Cerebellar nuclear complex (tissue), 1 donor: ENCODE data around the gene LPCAT4.
"Not testable (repeated sequence)": the region's sequence is repeated elsewhere in the genome, so short reads cannot be mapped to it uniquely, and the experiment has no call there.

ENCODE experiments used
- DNase-seq, 2 experiments: peaks; one replicate each; lab custom pipeline; 2025; lab: John Stamatoyannopoulos, UW

Gene LPCAT4

DNA sequence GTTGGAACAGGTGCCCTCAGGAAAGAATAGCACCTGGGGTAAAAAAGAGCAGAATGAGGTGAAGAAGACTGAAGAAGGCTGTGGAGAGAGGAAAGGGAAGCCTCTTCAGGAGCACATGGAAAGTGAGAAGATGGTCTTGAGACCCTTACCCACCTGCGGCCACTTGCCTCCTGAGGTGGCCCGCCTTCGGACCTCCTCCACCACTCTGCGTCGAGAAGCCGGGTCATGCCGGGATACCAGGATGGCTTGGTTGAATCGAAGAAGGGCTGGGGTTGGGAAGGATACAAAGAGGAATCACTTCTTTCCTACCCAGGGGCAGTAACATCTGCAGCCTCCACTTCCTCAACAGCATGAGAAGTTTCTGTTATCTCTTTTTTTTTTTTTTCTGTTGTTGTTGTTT is 3.0 kb downstream of the LPCAT4 start:
- DNase-seq = no peak

DNA sequence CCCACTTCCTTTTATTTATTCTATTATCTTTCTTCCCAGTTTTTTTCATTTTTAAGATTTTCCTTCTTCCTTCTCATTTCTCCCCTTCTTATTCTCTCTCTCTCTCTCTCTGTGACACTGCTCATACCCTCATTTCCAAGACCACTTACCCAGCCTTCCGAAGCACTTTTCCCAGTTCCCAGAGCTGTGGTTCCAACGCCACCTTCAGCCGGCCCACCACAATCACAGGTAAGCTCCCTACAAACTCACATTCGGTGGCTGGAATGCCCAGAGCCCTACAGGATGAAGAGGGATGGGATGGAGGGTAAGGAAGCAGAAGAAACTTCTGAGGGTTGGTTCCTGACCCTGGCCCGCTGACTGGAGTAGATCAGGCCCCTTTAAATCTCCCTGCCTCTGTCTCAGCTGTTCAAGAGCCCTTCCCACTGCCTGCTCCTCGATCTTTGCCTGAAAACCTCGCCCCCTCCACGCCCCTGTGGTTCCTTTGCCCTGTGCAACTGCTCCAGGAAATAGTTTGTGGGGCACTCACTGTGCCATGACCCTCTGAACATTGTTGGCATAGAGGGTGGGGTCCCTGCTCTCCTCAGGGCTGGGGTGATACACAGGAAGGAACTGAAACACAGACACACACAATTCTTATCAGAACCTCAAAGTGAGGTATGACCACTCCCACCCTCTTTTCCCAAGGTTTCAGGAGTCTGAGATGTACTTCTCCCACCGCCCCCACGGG is 4.8 kb downstream of the LPCAT4 start:
- no peak for DNase-seq

DNA sequence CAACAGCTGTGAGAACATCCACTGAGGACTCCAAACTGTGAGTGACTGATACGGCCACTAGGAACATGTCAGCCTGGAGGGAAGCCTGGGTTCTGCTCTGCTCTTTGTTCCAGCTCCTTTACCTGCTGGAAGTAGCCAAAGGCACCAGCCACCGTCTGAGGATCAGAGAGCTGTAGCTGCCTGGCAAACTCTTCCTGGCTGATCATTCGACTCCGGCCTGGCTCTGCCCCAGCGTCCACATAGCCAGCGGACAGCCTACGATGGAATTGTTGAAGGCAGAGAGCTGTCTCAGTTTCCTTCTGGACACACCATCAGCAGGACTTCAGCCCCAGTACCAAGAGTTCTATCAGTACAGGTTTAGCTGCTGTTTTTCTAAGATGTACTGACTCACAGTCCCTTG is 5.7 kb downstream of the LPCAT4 start:
- no peak for DNase-seq

DNA sequence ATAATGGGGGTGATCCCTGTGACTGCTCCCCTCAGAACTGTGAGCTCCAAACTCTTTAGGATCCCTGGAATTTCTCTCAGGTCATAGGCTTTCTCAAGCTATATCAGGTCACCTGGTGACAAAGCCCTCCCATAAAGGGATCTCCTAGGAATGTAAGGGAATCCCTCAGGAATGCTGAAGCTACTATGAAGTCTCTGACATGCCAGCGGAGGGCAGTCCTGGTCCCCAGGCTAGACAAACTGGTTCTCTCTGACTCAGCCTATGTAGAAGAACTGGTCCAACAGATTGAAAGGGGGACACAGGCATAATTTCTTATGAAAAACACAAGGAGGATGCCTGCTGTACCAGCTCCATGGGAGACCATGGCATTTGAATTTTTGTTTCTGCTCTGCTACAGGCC is 6.7 kb downstream of the LPCAT4 start:
- DNase-seq = no peak

DNA sequence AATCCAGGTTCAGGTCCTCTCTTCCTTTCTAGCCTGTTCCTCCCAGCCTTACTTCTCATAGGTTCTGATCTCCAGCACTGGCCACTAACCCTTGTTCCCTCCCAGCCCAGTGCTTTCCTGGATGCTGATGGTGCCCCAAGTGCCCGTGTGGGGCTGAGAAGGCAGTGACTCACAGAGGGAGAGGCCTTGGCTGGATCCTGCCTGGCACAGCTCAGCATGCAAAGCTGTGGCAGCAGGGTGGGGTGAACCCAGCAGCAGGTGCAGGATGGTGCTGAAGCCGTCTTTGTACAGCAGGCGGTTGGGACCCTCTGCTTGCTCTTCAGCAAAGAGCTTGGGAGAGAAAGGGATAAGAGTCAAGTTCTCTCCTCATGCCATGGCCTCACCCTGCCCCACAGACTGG is 7.6 kb downstream of the LPCAT4 start:
- DNase-seq = no peak

DNA sequence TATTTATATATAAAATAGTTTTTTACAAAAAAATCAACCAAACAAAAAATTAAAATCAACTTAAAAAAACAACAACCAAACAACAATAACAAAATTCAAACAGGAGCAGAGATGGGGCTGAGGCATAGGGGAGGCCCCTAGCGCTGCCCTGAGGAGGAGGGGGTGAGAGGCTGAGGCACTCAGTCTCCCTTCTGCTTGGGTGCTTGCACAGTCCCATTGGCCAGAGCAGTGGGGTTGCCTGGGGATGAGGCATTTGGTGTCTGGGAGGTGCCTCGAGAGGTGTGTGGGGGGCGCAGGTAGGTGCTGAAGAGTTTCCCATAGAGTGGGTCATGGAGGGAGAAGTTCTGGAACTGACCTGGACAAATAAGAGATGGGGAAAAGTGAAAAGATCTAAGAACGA is 8.0 kb downstream of the LPCAT4 start:
- no peak for DNase-seq

DNA sequence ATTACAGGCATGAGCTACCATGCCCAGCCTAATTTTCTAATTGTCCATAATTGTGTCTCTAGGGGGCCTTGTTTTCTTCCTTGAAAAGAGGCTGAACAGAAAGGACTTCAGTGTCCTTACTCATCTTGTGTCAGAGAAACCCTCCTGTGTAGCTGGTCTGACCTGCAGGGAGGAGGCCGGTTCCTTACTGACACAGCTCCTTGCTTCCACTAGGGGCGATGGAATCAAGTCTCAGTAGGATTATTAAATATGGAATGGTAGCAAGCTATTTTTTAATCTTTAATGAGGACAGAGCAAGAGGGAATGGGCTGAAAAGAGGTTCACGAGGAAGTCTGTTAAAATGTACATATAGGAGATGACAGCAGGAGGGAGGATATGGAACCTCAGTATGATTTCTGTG is 8.6 kb downstream of the LPCAT4 start:
- DNase-seq = no peak

DNA sequence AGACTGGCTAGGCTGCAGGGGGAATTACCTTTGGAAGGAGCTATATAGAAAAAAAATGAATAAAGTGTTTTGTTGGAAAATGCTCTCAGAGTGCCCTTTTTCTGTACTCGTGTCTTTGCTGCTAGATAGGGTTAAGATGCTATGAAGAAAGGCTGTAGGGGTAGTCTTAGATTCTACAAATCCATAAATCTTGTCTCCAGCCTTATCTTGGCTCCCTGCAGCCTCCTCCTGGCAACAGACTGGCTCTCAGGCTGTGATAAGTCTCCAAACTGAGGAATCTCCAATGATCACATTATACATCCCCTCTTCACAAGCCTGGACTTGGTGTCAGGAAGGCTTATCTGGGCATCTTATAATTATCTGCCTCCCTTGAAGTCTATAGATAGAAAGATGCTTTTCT is 9.3 kb downstream of the LPCAT4 start:
- no peak for DNase-seq

DNA sequence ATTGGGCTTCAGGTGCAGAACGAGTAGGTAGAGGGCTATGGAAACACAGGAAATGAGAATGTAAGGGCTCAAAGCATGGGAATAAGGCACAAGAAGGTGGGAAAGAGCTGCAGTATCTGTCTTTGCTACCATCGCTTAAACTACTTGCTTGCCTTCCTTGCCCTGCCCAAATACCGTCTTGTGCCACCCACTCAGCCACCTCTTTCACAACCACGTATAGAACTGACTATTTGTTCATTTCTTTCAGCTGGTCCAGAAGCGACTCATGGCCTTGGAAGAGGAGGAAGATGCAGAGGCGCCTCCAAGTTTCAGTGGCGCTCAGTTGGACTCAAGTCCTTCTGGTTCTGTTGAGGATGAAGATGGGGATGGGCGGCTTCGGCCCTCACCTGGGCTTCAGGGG is 11.8 kb downstream of the LPCAT4 start:
- DNase-seq = no peak

DNA sequence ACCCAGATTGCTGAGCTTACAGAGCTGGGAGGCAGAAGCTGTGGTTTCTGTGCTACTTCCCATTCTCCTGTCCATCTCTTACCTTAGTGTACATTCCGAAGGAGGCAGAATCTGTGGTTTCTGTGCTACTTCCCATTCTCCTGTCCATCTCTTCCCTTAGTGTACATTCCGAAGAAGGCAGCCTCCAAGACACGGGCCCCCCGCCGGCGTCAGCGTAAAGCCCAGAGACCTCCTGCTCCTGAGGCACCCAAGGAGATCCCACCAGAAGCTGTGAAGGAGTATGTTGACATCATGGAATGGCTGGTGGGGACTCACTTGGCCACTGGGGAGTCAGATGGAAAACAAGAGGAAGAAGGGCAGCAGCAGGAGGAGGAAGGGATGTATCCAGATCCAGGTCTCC is 12.7 kb downstream of the LPCAT4 start:
- DNase-seq = no peak

DNA sequence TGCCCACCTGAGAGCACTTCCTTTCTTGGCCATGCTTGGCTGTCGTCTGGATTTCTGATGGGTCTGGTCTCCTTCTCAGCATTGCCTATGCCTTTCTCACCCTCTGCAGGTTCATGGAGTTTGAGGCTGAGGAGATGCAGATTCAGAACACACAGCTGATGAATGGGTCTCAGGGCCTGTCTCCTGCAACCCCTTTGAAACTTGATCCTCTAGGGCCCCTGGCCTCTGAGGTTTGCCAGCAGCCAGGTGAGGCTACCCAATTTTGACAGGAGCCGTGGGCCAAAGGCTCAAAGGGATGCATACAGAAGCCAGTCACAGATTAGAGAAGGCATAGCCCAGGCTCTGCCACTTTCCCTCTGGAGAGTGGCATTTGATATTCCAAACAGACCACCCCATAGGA is 13.4 kb downstream of the LPCAT4 start:
- no peak for DNase-seq

DNA sequence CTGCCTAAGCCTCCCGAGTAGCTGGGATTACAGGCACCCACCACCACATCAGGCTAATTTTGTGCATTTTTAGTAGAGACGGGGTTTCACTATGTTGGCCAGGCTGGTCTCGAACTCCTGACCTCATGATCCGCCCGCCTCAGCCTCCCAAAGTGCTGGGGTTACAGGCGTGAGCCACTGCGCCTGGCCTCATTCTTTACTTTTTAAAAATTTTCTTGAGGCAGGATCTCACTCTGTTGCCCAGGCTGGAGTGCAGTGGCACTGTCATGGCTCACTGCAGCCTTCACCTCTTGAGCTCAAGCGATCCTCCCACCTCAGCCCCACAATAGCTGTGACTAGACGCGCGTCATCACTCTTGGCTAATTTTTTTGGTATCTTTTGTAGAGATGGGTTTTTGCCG is 14.0 kb downstream of the LPCAT4 start:
- not testable (repeated sequence) for DNase-seq

DNA sequence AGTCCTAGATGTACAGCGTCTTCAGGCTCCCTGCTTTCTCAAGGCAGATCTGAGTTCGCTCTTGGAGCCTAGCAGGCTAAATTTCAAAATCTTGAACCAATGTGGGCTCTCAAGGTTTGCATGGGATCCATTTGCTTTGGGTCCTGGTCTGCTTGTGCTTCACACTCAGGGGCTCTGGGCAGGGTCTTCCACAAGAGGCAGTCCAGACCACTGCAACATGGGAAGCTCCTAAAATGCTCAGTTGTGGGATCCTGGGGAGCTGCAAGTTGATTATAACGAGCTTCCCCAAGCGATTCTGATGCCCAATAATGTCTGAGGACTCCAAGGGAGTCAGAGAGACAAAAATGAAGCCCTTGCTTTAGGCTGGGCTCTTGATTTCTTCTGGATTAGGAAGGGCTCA is 17.2 kb downstream of the LPCAT4 start:
- DNase-seq = no peak

DNA sequence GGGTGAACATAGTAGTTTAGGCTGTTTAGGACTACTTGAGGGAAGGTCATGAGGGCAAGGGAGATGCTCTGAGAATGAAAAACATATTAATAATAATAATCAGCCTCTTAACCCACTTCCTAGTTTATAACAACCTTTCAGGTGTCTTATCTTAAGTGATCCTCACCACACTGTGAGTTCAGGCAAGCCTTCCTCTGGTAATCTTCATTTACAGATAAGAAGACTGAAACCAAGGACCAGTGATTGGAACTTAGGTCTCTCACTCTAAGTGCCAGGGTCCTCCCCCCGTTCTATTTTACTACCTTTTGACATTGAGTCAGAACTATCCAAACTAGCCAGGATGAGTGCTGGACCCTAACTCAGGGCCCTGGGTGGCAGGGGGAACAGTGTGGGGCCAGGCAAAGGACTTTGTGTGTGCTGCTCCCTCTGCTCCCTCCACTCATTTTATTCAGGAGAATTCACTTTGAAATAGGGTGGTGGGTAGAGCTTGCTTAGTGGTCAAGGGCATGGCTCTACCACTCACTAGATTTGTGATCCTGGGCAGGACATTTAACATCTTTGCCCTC is 18.2 kb downstream of the LPCAT4 start:
- DNase-seq = no peak

DNA sequence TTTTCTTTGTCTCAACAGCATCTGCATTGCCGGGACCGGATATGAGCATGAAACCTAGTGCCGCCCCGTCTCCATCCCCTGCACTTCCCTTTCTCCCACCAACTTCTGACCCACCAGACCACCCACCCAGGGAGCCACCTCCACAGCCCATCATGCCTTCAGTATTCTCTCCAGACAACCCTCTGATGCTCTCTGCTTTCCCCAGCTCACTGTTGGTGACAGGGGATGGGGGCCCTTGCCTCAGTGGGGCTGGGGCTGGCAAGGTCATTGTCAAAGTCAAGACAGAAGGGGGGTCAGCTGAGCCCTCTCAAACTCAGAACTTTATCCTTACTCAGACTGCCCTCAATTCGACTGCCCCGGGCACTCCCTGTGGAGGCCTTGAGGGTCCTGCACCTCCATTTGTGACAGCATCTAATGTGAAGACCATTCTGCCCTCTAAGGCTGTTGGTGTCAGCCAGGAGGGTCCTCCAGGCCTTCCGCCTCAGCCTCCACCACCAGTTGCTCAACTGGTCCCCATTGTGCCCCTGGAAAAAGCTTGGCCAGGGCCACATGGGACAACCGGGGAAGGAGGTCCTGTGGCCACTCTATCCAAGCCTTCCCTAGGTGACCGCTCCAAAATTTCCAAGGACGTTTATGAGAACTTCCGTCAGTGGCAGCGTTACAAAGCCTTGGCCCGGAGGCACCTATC is 18.9 kb downstream of the LPCAT4 start:
- no peak for DNase-seq

DNA sequence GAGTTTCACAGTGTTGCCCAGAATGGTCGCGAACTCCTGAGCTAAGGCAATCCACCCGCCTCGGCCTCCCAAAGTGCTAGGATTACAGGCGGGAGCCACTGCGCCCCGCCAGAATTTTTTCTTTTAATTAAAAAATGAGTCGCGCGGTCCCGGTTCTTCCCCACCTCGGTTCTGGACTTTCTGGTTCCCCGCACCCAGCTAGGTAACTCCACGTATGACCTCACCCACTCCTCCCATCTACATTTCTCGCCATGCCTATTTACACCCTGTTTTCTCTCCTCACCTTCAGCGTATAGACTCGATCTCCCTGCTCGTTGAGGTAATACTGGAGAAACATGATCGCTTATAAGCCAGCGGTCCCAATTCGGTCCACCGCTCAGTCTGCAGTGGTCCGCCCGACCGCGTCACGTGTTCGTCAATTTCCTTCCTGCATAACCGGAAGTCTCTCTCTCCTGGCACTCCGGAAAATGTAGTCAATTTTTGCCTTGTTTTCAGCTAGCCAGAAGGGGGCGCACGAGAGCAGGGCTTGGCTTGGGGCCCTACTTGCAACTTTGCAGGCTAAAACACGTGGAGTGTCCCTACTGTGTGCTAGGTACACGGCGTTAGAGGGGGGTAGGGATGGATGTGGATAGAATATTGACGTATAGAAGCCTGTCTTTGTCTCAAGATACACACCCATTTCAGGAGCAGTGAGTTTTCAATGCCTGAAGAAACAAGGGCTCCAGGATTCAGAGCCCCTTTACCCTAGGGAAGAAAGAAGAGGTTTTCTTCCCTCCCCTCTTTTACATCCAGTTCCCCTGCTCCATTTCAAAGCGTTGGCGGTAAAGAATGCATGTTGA is 24.0 kb downstream of the LPCAT4 start, which contains the start of the genes NOP10 and NUTM1:
Gene NOP10 (minus strand): TSS at position 400 of the 839 bp plus-strand sequence. CDS start 63 bp downstream, at position 337.
Gene NUTM1 (plus strand): TSS at position 579 of the 839 bp plus-strand sequence. CDS start 382 bp downstream, outside the sequence.
- DNase-seq = peak in 1 of 2 experiments; percentile 79

DNA sequence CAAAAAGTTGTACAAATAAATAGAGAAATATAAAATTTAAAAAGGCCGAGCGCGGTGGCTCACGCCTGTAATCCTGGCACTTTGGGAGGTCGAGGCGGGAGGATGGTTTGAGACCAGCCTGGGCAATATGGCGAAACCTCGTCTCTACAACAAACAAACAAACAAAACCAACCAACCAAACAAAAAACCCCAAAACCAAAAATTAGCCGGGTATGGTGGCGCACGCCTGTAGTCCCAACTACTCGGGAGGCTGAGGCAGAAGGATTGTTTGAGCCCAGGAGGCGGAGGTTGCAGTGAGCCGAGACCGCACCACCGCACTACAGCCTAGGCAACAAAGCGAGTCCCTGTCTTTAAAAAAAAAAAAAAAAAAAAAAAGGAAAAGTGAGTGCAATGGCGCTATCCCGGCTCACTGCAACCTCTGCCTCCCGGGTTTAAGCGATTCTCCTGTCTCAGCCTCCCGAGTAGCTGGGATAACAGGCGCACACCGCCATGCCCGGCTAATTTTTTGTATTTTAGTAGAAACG is 24.7 kb downstream of the LPCAT4 start:
- not testable (repeated sequence) for DNase-seq

DNA sequence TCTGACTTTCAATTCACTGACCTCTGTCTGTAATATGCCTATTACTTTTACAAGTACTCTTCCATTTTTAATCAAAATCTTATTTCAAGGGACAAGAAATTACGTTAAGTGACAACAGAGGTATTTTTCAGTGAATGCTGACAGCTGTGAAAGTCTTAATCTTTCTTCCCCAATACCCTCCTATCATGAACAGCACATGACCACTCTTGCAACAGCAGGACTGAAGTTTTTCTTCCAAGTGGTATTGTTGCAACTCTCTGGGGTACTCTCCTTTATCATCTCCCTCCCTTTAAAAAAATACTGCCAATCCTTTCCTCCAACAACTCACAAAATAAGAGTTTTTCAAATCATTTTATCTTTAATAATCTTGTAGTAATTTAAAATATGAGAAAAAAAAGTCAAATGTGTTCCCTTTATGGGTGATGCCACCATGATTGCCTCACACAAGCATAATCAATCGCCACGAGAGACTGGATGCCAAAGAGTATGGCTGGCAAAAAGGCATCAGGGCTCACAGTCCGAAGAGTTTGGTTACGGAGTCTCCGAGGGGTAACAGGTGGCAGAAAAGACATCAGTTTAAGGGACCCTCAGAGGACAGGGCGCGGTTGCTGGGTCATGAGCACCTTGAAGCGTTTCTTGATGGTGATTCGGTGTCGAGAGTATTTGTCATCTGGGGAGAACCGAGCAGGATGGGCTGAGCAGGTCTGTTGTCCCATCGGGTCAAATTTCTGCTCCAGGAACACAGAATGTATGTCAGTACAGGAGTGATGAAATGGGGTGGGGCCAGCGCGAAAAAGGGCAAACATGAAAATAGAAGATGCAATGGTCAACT is 25.4 kb downstream of the LPCAT4 start:
- DNase-seq = no peak

DNA sequence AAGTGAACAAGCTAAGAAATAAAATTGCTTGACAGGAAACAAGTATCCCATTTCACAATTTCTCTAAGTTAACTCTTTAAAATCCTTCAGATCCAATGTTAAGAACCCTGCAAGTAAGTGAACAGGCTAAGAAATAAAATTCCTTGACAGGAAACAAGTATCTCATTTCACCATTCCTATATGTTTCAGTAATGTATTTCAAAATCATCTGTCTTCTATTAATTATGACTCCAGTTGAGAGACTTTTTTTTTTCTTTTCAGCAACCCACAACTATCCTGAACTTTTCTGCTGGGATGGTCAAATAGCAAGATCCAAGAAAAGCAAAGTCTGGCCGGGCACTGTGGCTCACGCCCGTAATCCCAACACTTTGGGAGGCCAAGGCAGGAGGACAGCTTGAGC is 27.1 kb downstream of the LPCAT4 start:
- no peak for DNase-seq

DNA sequence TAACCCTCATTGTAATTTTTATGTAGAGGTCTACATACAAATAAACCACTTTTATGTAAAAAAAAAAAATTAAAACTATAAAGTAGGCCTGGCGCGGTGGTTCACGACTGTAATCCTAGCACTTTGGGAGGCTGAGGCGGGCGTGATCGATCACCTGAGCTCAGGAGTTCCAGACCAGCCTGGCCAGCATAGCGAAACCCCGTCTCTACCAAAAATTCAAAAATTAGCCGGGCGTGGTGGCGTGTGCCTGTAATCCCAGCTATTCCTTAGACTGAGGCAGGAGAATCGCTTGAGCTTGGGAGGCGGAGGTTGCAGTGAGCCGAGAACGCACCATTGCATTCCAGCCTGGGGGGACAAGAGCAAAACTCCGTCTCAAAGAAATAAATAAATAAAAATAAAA is 28.6 kb downstream of the LPCAT4 start:
- DNase-seq = no peak
